ENCODE measurements around the gene KCNJ6.
"Not testable (repeated sequence)": the region's sequence is repeated elsewhere in the genome, so short reads cannot be mapped to it uniquely, and the experiment has no call there.

The KCNJ6 gene

DNA sequence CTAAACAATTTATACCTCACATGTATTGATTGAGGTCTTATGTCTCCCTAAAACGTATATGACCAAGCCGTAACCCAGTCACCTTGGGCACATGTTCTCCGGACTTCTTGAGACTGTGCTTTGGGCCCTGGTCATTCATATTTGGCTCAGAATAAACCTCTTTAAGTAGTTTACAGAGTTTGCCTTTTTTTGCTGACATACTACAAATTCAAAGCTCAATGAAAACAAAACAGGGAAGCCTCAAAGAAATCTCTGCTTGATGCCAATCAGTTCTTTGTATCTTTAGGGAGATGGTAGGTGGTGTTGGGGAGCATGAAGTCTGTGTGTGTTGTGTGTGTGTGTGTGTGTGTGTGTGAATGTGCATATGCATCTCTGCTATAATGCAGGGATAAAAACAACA, 247.0 kb downstream of the KCNJ6 start:
- DNase-seq, result no peak

DNA sequence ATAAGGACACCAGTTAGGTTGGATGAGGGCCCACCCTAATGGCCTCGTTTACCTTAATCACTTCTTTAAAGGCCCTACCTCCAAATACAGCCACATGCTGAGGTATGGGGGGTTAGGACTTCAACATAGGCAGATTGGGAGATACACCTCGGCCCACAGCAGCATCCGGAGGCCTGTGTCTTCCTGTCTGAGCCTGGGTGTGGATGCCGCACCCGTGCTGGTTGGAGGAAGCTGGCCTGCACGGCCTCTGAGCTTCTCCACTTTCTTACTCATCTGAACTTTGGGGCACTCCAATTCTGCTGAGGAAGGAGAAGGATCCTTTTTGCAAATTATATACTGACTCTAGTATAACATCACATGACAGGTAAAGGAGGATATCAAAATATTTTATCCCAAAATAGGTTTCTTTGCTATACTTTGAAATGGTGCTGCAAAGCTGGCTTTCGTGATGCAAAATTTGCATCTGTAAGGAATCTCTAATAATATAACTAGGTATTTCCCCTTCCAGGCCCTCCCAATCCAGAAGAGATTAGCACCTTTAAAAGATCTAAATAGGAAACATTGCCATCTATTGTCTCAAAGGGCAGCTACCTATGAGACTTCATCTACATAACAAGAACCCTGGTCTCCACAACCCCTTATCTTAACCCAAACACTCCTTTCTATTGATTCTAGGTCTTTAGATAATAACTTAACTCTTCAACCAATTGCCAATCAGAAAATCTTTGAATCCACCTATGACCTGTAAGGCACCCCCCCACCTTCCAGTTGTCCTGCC, 247.6 kb downstream of the KCNJ6 start:
- no peak for DNase-seq

DNA sequence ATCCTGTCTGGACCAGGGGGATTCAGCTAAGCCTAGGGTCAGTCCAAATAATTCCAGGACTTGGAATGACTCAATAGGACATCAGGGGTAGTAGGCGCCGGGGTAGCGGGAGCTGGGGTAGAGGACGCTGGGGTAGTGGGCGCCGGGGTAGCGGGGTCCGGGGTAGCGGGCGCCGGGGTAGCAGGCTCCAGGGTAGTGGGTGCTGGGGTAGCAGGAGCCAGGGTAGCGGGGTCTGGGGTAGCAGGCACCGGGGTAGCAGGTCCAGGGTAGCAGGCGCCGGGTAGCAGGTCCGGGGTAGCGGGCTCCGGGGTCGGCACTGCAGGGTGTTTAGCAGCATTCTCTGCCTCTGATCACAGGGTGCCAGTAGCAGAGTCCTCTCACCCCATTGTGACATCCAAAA, 248.9 kb downstream of the KCNJ6 start:
- DNase-seq, result no peak

DNA sequence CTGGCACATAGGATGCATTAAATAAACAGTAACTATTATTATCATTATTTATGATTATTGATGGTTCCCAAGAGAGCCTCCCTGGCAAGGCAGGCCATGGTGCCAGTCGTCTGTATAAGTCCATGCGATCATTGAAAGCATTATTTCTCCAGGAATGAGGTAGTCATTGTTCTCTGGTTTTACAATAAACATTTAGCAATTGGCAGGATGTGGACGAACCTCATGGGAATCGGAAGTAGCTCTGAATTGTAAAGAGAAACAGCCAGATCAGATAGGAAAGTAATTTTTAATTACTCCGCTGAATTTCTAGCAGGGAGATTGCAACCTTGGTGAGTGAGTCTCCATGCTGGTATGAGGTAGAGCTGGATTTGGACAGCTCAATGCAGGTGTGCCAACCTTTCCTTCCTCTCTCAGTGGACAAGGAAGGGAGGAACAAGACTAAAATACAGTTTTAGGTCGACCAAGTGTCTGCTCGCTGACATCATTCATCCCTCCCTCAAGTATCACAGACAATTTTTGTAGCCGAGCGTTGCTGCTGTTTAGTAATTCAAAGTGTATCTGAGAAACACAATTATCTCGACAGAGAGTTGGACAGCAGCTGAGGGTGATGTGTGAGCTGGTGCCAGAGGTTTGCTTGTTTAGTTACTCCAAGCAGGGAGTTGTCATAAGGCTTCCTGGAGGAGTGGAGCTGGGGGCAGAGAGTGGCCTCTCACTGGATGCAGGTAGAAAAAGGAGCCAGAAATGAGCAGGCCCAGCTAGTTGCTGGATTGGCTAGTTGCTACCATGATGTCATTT, 250.8 kb downstream of the KCNJ6 start:
- DNase-seq, result no peak

DNA sequence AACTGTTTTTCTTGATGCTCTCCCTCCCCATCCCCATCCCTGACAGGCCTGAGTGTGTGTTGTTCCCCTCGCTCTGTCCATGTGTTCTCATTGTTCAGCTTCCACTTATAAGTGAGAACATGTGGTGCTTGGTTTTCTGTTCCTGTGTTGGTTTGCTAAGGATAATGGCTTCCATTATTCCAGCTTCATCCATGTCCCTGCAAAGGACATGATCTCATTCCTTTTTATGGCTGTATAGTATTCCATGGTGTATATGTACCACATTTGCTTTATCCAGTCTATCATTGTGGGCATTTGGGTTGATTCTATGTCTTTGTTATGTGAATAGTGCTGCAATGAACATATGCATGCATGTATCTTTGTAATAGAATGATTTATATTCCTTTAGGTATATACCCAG, 254.0 kb downstream of the KCNJ6 start:
- DNase-seq, result not testable (repeated sequence)

DNA sequence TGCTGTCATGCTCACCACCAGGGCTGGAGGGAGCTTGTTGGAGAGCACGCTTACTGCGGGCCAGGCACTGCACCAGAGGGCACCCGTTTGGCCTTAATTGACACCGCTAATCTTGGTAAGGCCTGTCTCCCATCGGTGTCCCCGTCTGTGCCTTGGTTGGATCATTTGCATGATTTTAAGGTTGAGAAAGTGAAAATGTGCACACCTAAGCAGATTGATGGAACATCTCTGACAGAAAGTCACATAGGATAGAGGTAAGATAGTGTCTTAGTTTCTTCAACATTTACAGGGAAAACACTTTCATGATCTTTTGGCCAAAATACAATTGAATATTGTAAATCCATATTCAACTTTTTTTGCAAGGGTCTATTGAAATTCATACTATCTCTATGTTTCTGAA, 255.5 kb downstream of the KCNJ6 start:
- DNase-seq, result no peak

DNA sequence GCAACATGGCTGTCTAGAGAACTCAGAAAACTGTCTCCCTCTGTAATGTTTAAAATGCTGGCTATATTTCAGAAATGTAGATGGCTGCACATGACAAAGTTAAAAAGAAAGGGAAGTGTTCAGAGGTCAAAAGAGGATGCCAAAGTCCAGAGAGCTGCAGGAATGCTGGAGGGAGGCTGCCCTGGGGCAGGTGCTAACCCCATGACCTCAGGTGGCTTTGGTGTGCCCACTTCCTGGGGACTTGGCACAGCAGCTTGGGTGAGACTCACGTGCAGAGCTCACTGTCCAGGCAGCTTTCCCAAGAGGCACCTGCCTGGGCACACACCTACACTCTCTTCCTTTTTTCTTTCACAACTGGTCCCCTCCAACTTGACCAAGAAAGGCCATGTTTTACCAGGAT, 256.4 kb downstream of the KCNJ6 start:
- DNase-seq, result no peak

DNA sequence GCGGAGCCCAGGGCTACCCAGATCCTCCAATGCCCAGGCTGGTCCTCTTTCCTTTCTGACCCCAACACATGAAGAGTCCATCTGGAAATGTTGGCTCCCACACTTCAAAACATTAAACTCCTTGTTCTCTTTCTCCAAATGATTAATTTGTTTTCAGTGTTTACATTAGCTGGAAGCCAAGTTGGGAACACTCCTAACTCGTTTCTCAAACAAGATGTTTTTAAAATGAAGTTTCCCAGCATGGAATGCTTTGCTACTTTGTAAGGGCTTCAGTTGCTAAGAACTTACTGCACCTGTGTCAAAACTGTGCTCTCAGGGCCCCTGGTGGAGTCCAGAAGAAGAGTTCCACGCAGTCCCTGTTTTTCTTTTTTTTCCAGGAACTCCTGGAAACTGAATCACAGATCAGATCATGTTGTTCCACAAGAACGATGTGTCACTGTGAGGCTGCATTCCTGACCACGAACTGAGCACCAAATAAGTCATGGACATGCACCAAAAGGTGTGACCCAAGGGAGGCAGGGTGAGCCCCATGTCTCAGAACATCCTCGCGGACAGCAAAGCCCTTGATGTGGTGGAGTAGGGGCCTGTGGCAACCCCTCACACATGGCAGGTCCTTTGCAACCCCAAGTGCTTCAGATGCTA, 257.3 kb downstream of the KCNJ6 start:
- DNase-seq, result no peak

DNA sequence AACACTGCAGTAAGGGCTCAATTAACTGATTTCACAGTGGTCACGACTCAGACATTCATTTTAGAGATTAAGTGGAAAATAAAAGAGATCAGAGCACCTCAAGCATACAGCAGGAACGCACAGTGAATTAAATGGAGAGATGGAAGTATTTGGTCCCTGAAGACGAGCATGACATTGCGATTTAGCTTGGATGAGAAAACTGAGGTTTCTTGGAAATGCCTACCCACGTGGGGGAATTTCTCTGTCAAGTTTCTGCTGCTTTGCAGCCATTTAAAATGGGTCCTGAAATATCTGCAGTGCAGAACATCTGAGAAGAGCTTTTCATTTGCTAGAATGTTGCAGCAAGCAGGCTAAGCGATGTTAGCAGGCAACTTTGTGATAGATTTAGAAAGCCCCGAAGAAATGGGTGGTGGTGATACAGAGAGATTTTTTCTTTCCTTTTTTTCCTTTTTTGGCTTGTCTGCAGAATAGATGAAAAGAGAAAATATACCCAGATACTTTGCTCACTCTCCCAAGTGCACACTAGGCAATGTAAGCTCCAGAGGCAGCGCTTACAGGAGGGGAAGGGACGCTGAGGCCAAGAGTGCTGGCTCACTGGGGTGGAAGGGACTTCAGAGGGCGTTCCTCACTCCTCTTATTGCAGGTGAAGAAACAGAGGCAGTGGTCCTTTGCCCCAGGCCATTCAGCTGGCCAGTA, 258.0 kb downstream of the KCNJ6 start:
- no peak for DNase-seq

DNA sequence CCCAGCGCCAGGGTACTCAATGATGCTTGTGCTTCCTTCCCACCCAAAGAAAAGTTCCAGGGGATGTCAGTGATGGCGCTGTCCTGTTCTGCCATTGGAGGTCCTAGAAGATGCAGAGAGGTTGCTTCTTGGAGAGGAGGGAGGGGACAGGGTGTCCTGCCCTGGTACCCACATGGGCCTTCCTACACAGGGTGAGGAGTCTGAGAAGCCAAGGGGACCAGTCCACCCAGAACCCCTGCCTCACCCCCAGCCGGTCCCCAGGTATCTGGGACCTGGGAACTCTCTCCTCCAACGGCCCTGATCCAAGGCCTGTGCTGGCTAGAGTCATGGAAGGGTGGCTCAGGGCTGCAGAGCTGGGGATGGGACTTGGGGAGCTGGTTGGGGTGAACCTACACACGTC, 259.4 kb downstream of the KCNJ6 start:
- DNase-seq, result no peak

DNA sequence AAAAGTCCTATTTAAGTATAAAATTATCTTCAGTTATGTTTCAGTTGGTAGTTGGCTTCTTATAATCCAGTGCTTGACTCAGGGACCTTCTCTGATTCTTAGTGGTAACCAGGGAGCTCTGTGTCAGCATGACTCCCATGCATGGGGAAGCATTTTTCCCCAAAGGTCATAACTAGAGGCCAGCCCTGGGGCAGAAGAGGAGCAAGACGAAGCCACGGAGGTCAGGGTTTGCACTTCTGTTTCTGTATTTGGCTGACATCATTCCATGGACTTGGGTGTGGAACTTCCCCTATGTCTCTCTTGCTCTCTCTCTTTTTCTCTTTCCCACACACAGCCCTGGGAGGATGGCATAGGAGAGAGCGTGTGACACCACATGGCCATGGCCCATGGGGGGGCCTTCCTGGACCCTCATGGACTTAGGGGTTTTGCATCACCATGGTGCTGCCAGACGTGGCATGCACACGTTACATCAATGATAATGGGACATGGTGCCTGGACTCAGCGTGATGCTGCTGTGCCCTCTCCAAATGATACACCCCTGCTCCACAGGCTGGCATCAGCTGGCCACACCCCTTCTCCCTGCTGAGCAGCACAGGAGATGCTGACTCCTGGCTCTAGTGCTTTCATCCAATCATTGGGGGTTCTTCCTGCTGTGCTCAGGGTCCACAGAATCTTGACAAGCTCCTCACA, 260.5 kb downstream of the KCNJ6 start:
- DNase-seq, result no peak

DNA sequence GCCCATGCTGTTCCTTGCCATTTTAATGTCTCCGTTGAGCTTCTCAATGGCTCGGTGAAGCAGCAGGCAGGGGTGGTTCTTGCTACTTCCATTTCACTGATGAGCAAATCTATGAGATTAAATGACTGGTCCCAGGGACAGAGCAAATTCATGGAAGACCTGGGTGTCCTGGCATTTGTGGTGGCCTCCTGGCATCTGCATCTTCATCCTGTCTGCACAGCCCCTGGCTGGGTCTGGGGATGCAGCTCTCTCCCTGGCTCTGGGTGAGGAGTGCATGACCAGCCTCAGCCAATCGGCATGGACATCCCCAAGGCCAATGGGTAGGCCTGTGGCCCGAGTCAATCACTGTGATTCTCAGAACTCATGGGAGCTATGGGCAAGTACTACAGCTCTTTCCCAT, 261.7 kb downstream of the KCNJ6 start:
- no peak for DNase-seq

DNA sequence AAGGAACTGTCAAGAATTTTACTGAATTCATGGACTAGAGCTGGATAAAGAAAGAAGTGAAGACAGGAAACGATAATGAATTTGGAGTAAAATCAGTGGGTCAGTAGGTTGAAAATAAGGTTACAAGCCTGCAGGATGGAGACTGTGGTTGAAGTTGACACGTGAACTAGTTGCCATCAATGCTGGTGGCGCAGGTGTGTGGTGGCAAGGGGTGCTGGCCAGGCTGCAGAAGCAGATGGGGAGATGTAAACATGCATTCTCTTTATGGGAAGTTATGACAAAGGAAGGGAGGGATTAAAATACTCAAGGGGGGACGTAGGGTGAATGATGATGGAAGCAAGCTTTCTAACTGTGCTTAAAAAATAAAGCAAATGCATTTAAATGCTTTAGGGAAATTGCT, 263.1 kb downstream of the KCNJ6 start:
- DNase-seq, result no peak

DNA sequence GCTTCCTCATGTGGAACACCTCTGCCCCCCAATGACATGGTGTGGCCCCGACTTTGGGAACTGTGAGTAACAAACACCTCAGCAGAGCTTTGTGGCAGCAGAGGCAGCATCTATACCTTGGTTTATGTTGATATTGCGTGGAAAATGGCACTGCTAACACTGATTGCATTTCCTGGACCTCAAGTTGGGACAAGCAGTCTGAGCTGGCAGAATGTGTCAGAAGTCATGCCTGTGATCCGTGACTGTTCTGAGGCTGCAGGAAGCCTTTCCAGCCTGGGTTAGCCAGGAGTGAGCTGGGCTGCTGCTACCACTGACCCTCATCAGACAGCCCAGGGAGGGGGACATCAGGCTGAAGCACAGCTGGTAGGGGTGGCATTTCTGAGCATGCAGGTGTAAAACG, 268.5 kb downstream of the KCNJ6 start:
- no peak for DNase-seq

DNA sequence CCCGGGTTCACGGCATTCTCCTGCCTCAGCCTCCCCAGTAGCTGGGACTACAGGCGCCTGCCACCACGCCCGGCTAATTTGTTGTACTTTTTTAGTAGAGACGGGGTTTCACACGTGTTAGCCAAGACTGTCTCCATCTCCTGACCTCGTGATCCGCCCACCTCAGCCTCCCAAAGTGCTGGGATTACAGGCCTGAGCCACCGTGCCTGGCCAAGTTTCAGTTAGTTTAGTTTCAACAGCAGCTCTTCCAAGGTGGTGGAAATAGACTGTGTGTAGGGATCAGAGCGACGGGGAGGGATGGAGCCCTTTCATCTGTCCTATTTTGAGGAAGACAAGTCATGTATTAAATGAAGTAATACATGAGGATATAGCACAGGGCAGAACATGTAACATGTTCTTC, 269.5 kb downstream of the KCNJ6 start:
- not testable (repeated sequence) for DNase-seq

DNA sequence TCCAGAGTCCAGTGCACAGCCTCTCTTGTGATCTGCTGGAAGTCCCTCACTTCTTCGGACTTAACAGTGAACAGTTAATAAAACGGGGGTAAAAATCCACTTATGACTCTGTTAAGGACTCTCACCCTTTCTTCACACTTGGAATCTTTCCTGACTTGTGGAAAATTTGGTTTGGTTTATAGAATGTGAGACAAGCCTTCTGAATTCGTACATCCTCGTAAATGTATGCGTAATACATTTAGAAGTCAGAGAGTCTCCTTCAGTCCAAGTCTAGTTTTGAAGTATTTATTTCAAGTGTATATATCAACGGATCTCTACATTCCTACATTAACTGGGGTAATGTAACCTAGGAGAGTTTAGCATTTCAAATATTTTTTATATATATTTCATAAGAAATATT, 270.4 kb downstream of the KCNJ6 start:
- no peak for DNase-seq

DNA sequence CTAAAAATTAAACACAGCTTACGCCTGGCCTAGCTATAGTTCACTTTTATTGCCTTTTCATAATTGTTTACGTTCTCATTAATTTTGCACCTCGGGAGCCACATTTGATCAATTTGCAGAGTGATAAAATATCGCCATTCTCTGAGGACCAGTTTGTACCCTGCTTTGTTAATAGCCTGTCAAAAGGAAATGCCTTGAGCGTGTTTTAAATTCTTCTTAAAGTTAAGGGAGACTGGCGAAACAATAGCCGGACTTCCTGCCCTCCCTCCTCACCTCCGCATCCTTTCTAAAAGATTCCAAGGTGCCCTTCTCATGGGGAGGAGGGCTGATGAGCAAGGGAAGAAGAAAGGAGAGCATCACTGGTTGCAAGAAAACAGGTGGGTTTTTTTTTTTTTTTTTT, 271.6 kb downstream of the KCNJ6 start:
- DNase-seq, result no peak

DNA sequence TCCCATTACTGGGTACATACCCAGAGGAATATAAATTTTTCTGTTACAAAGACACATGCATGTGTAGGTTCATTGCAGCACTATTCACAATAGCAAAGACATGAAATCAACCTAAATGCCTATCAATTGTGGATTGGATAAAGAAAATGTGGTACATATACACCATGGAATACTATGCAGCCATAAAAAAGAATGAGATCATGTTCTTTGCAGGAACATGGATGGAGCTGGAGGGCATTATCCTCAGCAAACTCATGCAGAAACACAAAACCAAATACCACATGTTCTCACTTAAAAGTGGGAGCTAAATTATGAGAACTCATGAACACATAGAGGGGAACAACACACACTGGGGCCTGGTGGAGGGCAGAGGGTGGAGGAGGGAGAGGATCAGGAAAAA, 272.4 kb downstream of the KCNJ6 start:
- DNase-seq, result not testable (repeated sequence)

DNA sequence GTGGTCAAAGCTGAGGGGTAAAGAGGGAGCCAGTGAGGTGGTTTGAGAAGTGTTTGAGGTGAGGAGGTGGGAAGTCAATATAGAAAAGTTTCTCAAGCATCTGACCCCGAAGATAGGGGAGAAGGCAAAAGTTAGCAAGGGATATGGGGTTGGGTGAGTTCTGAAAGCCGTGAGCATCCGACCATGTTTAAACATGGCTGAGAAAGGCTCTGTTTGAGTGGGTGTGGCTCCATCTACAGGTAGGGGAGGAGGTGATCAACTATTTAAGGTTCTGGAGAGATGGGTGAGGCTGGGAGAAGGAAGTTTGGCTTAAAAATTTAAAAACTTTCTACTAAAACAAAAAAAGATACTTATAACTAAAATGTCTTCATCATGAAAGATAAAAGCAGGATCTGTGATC, 273.8 kb downstream of the KCNJ6 start:
- peak; percentile 37 for DNase-seq

DNA sequence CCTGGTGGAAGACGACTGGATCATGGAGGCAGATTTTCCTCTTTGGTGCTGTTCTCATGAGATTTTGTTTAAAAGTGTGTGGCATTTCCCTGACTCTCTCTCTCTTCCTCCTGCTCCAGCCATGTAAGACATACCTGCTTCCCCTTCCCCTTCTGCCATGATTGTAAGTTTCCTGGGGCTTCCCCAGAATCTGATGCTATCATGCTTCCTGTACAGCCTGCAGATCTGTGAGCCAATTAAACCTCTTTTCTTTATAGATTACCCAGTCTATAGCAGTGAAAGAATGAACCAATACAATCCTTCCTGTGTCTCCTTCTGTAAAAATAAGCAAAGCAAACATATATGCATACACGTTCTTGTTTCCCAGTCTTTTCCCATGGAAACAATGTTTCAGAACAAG, 276.5 kb downstream of the KCNJ6 start:
- no peak for DNase-seq

DNA sequence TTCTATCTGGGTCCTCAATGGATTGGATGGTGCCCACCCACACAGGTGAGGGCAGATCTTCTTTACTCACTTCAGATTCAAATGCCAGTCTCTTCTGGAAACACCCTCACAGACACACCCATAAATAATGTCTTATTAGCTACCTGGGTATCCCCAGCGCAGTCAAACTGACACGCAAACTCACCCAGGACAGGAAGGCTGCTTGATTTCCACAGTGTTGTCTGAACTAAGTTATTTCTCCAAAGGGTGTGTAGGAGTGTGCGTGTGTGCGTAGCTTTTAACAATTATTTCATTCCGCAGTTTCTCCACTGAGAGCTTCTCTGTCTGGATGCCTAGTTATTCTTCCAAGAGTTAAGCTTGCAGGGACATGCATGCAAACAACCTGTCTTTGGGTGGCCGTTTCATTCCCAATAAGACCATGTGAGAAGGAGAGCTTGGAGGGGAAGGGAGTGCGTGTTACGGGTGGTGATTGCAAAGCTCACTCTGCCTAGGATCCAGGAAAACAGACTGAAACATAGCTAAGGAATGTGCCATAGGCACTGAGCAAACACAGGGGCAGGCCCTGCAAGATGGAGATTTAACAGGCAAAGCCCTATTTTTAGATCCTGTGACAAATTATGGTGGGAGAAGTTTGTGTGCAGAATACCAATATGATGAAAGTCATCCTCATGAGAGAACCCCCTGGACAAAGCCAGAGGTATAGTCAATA, 280.0 kb downstream of the KCNJ6 start:
- DNase-seq, result no peak
